Body of pancreas (tissue), 4 donors: ENCODE measurements around the gene AUTS2. TPM values are rescaled to one million over a fixed set of nuclear protein-coding genes. Genes with fewer than 3 reads are reported as not detected.

Experiments
- ATAC-seq: fragments of 150-250 bp; one replicate; pipeline ENCODE4 v1.9.1; 2016
- DNase-seq, 4 donors: peaks; one replicate each; pipeline ENCODE4 v3.0.0-alpha.2; 2019
- H3K27ac ChIP-seq, 4 donors: fragments of 200-600 bp; sonication (generic); 1 replicate in 3 of 4; 2 replicates in 1 of 4; pipeline versions ENCODE4 v1.5.1 to v1.6.1; 2016 to 2019; ENCODE audit warnings: mild to moderate bottlenecking in 1 of 4, mixed read lengths in 1 of 4, moderate library complexity in 1 of 4
- H3K27me3 ChIP-seq, 2 donors: fragments of 200-600 bp; sonication (generic); one replicate each; pipeline ENCODE4 v1.6.0; 2016; ENCODE audit warnings: mild to moderate bottlenecking in 1 of 2
- H3K36me3 ChIP-seq, 2 donors: fragments of 200-600 bp; sonication (generic); replicated peaks in 1 of 2; 2 replicates each; pipeline ENCODE4 v1.5.1; 2016; ENCODE audit warnings: low read depth in 2 of 2; ENCODE audit not compliant: insufficient read depth in 1 of 2
- H3K4me1 ChIP-seq: fragments of 200-600 bp; sonication (generic); one replicate; pipeline ENCODE4 v1.6.0; 2016
- H3K4me3 ChIP-seq, 2 donors: fragments of 200-600 bp; sonication (generic); 1 replicate in 1 of 2; 2 replicates in 1 of 2; pipeline ENCODE4 v1.5.1; 2016 to 2019
- H3K9me3 ChIP-seq, 3 donors: fragments of 200-600 bp; sonication (generic); 1 replicate in 2 of 3; 2 replicates in 1 of 3; pipeline ENCODE4 v1.5.1; 2016
- POLR2A ChIP-seq, 3 donors: fragments of 450-650 bp; IDR thresholded peaks; one replicate each; pipeline ENCODE4 v1.6.1; 2016; ENCODE audit warnings: antibody characterized with exemption in 3 of 3, mild to moderate bottlenecking in 2 of 3
- WGBS, 2 donors: methylation state at CpG; one replicate each; pipeline ENCODE4 v1.1.5; 2017; 5-methylcytosine and 5-hydroxymethylcytosine counted together
- intact Hi-C: fragments of 100-400 bp; cut with DNase I; formaldehyde crosslinking; loops from one replicate; pipeline ENCODE4 v1.15.1; 2023
- total RNA-seq, 2 donors: library from RNA; depleted of rRNA; stranded (reverse); fragments of >200 nt; gene quantifications; one replicate each; pipeline ENCODE4 v1.1.0, GENCODE V29; 2016
- TF ChIP-seq, protein P1 (sequence below), 7 experiments: fragments of 450-650 bp in 4 of 7; fragments of 200-600 bp in 3 of 7; sonication (generic) in 3 of 7; IDR thresholded peaks; one replicate each; pipeline ENCODE4 v1.5.1; 2016 to 2019; ENCODE audit warnings: antibody characterized with exemption in 7 of 7

Gene AUTS2
- total RNA-seq, 2 donors from 2014 or later = 11.7 to 18.5 TPM

DNA sequence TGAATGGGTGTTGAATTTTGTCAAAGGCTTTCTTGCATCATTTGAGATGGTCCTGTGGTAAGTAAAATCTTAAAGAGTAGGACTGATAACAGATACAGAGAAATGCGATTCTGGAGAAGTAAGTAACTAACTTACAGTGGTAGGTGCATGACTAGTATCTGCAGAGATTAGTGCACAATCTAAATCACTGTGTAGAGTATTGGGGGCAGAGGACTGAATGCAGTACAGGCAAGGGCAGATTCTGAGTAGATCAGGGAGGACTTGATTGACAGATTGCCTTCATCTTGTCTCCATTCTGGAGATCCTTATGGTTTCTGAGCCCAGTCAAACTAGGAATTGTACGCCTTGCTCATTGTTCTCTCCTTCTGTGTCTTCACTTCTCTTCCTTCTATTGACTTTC, 736.0 kb downstream of the AUTS2 start:
- Histone ChIP-seq H3K36me3 (no peaks in the 10 kb centered on the region), H3K4me1 (no peaks in the 10 kb centered on the region), H3K4me3 (no peak overlapping the region), H3K9me3 (no peaks in the 10 kb centered on the region), H3K27ac (no peak overlapping the region), H3K27me3 (no peaks in the 10 kb centered on the region)
- ATAC-seq (no peak), DNase-seq (no peak)
- 75 to 77% methylated on average over 2 of the region's 2 CpGs for WGBS, 2 donors
- no peak for TF ChIP-seq POLR2A (IDR thresholded peaks at IDR 0.05)
- TF ChIP-seq, protein P1, sequence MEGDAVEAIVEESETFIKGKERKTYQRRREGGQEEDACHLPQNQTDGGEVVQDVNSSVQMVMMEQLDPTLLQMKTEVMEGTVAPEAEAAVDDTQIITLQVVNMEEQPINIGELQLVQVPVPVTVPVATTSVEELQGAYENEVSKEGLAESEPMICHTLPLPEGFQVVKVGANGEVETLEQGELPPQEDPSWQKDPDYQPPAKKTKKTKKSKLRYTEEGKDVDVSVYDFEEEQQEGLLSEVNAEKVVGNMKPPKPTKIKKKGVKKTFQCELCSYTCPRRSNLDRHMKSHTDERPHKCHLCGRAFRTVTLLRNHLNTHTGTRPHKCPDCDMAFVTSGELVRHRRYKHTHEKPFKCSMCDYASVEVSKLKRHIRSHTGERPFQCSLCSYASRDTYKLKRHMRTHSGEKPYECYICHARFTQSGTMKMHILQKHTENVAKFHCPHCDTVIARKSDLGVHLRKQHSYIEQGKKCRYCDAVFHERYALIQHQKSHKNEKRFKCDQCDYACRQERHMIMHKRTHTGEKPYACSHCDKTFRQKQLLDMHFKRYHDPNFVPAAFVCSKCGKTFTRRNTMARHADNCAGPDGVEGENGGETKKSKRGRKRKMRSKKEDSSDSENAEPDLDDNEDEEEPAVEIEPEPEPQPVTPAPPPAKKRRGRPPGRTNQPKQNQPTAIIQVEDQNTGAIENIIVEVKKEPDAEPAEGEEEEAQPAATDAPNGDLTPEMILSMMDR (IDR thresholded peaks at IDR 0.05) = no peak
- intact Hi-C loops = no loop called here

DNA sequence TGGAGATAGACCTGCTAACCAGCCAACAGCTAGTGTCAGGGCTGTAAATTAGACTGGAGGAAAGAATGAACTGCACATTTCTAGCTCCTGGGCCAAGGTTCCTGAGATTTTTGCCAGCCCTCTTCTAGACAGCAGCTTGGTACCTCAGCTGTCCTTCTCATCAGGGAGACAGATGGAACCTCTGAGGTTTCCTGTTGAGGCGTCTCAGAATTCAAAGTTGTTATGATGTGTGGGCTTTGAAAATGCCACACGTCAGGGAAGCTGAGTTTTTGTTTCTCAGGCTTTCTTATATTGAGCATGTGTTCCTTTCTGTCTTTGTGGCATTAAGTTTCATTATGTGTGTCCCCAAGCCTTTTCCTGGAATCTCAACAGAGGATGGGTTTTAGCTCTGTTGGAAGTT, 736.6 kb downstream of the AUTS2 start:
- Histone ChIP-seq H3K36me3 (no peaks in the 10 kb centered on the region), H3K9me3 (no peaks in the 10 kb centered on the region), H3K4me3 (no peak overlapping the region), H3K27ac (no peak overlapping the region), H3K27me3 (no peaks in the 10 kb centered on the region), H3K4me1 (no peaks in the 10 kb centered on the region)
- no peak for TF ChIP-seq POLR2A (IDR thresholded peaks at IDR 0.05)
- TF ChIP-seq, protein P1 (IDR thresholded peaks at IDR 0.05) = no peak
- ATAC-seq = no peak
- DNase-seq = no peak
- intact Hi-C loops = no loop called here
- WGBS, 2 donors = 65 to 79% methylated on average over 2 of the region's 2 CpGs

DNA sequence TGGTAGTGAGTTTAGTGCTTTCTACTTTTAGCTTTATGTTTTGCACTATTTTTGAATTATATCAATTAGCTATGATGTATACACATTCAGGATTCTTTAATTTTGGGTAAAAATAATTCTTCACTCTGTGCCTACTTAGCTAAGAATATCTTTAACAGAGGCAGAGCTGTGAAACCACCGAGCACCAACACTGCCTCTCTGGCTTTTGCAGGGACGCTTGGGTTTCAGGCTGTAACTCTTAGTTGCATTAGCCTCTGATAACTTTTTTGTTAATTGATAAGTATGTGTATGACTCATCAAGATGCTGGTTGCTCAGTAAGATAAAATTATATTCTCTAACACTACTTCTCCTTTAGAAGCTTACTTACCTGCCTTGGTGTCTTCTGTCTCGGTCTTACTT, 738.3 kb downstream of the AUTS2 start:
- intact Hi-C loops = no loop called here
- ATAC-seq = no peak
- no peaks in the 10 kb centered on the region for H3K9me3 ChIP-seq
- H3K36me3 ChIP-seq = no peaks in the 10 kb centered on the region
- H3K27me3 ChIP-seq = no peaks in the 10 kb centered on the region
- no peak for DNase-seq
- H3K27ac ChIP-seq = no peak overlapping the region
- no peak overlapping the region for H3K4me3 ChIP-seq
- TF ChIP-seq, protein P1 (IDR thresholded peaks at IDR 0.05) = no peak
- no peak for TF ChIP-seq POLR2A (IDR thresholded peaks at IDR 0.05)
- H3K4me1 ChIP-seq = no peaks in the 10 kb centered on the region
- WGBS, 2 donors = 75 to 84% methylated on average over 3 of the region's 3 CpGs

DNA sequence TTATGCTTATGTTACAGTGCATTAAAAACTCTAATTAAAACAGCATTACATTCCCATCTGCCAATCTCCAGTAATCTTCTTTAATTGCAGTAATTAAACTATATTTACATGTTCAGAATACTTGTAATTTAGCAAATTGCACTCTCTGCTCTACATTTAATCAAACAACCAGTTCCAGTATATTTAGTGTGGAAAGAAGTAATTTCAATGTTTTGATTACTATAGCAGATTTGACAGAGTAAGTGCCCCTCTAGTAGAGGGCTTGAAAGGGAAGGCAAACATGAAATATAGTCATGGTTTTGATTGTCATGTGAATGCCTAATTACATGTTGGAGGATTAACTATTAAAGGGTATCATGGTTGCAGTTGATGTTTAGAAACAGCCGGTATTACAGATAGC, 739.7 kb downstream of the AUTS2 start:
- no peaks in the 10 kb centered on the region for H3K27me3 ChIP-seq
- H3K4me3 ChIP-seq = no peak overlapping the region
- 83 to 90% methylated on average over 1 of the region's 1 CpG for WGBS, 2 donors

DNA sequence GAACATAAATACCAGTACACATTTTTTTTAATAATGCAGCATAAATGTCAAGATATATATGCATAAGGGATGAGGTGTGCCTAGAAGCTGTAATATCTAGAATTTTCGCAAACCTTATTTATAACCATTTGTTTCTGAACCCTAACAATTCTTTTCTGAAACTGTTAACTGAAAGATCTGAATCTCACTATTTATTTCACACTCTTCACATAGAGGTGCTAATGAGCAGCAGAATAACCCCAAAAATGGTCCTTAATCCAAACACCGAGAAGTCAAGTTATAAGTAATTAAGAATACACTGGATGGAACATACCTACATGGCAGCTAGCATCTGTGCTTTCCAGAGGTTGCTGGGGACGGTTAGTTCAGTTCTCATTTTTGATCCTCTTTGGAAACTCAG, 742.0 kb downstream of the AUTS2 start:
- TF ChIP-seq, protein P1 (IDR thresholded peaks at IDR 0.05) = no peak
- TF ChIP-seq POLR2A (IDR thresholded peaks at IDR 0.05) = no peak
- Histone ChIP-seq H3K9me3 (no peaks in the 10 kb centered on the region), H3K27ac (no peak overlapping the region), H3K4me1 (no peaks in the 10 kb centered on the region), H3K4me3 (no peak overlapping the region), H3K27me3 (no peaks in the 10 kb centered on the region), H3K36me3 (no peaks in the 10 kb centered on the region)
- intact Hi-C loops = no loop called here
- no peak for DNase-seq
- 85 to 86% methylated on average over 3 of the region's 3 CpGs for WGBS, 2 donors
- ATAC-seq = no peak

More for the DNA sequence above, 739.7 kb downstream of the AUTS2 start:
- Histone ChIP-seq H3K36me3 (no peaks in the 10 kb centered on the region), H3K9me3 (no peaks in the 10 kb centered on the region), H3K27ac (no peak overlapping the region), H3K4me1 (no peaks in the 10 kb centered on the region)
- TF ChIP-seq, protein P1 (IDR thresholded peaks at IDR 0.05) = no peak
- intact Hi-C loops = no loop called here
- DNase-seq (no peak), ATAC-seq (no peak)
